SKM-1 (cell line): Measurements from ENCODE around the gene INHBB.

ENCODE experiments used
- DNase-seq: peaks from one replicate; lab custom pipeline; 2025; ENCODE audit not compliant: unreplicated experiment; lab: John Stamatoyannopoulos, UW

Gene INHBB

GRCh38 chr2:120395221-120396012 is 49.5 kb downstream of the INHBB start:
- no peak for DNase-seq

GRCh38 chr2:120396013-120396860 is 50.3 kb downstream of the INHBB start:
- no peak for DNase-seq

- DNase-seq: no peak
These were observed 51.2 kb downstream of the INHBB start for GRCh38 chr2:120396861-120397811.

- no peak for DNase-seq
These were observed 52.4 kb downstream of the INHBB start for GRCh38 chr2:120398051-120398995.

GRCh38 chr2:120398996-120399888 is 53.3 kb downstream of the INHBB start:
- no peak for DNase-seq

- DNase-seq: no peak
These were observed 53.9 kb downstream of the INHBB start for GRCh38 chr2:120399889-120400240.

GRCh38 chr2:120400551-120400950 is 54.6 kb downstream of the INHBB start:
- DNase-seq: no peak
